Measurements from ENCODE around the gene SNF8.

GRCh38 chr17:48989100-48989499 lies 44.5 kb upstream of the SNF8 start:
- TF ChIP-seq EP300 (conservative IDR thresholded peaks at IDR 0.05; ENCODE audit: poor library complexity, severe bottlenecking): no peak
- no peak for TF ChIP-seq CTCF (IDR thresholded peaks at IDR 0.05; ENCODE audit: poor library complexity, severe bottlenecking)
